Subcutaneous adipose tissue (tissue), 4 donors: ENCODE measurements around the gene CATSPER4. TPM values are rescaled to one million over a fixed set of nuclear protein-coding genes. Genes with fewer than 3 reads are reported as not detected.

Source experiments
- CTCF ChIP-seq: fragments of 450-650 bp; IDR thresholded peaks from one replicate; pipeline ENCODE4 v1.5.1; 2016; ENCODE audit warnings: low read depth, mild to moderate bottlenecking, control low read depth, antibody characterized with exemption, moderate library complexity
- total RNA-seq, 4 donors: library from RNA; depleted of rRNA; stranded (reverse); fragments of >200 nt; gene quantifications; one replicate each; pipeline ENCODE4 v1.1.0, GENCODE V29; 2016

Gene CATSPER4
- total RNA-seq, 4 donors from 2014 or later, result not detected

GRCh38 chr1:26177182-26177684 lies 13.2 kb upstream of the CATSPER4 start, which contains the start of gene CNKSR1:
CNKSR1 (plus strand) TSS chr1:26177491; CDS start chr1:26177548, 57 bp downstream.
- no peak for TF ChIP-seq CTCF

- no peak for TF ChIP-seq CTCF
Measured at GRCh38 chr1:26180010-26180506, 10.3 kb upstream of the CATSPER4 start.

- no peak for TF ChIP-seq CTCF
Measured at GRCh38 chr1:26181586-26182382, 8.6 kb upstream of the CATSPER4 start.

GRCh38 chr1:26182383-26182696 lies 8.1 kb upstream of the CATSPER4 start:
- no peak for TF ChIP-seq CTCF

- TF ChIP-seq CTCF, result no peak
Measured at GRCh38 chr1:26184086-26184485, 6.3 kb upstream of the CATSPER4 start.

- TF ChIP-seq CTCF, result no peak
Measured at GRCh38 chr1:26184883-26185282, 5.5 kb upstream of the CATSPER4 start.

GRCh38 chr1:26187882-26188281 lies 2.5 kb upstream of the CATSPER4 start:
- TF ChIP-seq CTCF, result no peak
